Measurements from ENCODE around the gene IL12RB1.

IL12RB1 gene

GRCh38 chr19:18016209-18016910 is 70.4 kb downstream of the IL12RB1 start:
- peaks cover 74% of the 10 kb centered on the region for H3K4me1 Mint-ChIP-seq
- H3K27ac Mint-ChIP-seq = peak overlapping the region; percentile 35
- H3K9me3 Mint-ChIP-seq = no peaks in the 10 kb centered on the region
- no peaks in the 10 kb centered on the region for H3K27me3 Mint-ChIP-seq
- H3K4me3 Mint-ChIP-seq = no peak overlapping the region
- H3K36me3 Mint-ChIP-seq = peaks cover 16% of the 10 kb centered on the region

DNA sequence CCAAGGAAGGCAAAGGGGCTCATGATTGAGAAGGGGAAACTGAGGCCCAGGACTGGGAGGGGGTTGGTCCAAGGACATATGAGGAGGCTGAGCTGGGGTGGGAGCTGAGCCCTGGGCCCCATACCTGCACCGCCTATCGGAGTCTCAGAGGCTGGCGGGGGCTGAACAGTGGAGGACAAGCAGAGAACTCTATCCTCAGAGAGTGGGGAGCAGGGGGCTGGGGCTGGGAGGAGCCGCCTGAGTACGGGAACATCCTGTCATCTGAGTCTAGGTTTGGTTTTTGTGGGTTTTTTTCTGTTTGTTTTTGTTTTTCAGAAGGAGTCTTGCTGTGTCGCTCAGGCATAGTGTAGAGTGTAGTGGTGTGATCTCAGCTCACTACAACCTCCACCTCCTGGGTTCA is 72.5 kb downstream of the IL12RB1 start:
- Mint-ChIP-seq H3K4me3 (peak overlapping the region; percentile 80), H3K4me1 (peaks cover 72% of the 10 kb centered on the region), H3K9me3 (no peaks in the 10 kb centered on the region), H3K36me3 (peaks cover 20% of the 10 kb centered on the region), H3K27me3 (no peaks in the 10 kb centered on the region), H3K27ac (peak overlapping the region; percentile 83)

DNA sequence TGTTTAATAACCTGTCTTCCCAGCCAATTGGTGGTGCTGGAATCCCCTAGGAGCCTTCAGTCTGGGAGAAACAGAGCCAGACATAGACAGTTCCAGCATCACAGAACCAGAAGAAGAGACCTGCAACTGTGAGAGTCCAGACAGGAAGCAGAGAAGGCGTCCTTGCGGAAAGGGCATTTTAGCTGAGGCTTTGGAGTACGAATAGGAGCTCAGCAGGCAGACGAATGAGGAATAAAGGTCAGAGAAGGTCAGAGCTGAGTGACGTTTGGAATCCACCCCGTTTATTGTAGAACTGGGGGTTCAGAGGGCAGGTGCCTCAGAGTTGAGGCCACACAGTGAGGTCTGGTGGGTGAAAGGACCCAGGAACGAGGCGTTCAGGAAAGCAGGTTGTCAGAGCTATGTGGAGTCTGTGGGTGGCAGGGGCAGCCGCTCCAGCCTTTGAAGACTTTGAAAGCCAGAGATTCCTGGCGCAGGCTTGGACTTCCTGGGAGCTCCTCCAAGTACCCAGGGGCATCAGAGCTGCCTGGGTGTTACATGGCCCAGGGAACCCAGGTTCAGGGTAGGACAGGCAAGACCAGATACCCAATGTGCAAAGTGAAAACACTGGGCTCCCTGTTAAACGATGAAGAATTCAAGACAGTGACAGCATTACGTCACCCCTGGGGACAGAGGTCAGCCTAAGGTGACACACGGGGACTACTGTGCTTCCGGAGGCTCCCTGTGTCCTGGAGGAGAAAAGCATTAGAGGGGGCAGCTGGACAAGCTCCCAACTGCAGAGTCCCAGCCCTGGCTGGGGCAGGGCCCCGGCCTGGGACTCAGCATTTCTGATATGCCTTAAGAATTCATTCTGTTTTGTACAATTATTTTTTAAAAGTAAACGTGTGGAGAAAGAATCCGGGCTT is 73.3 kb downstream of the IL12RB1 start:
- H3K4me1 Mint-ChIP-seq = peaks cover 75% of the 10 kb centered on the region
- H3K36me3 Mint-ChIP-seq = peaks cover 20% of the 10 kb centered on the region

GRCh38 chr19:18010149-18010548 is 76.6 kb downstream of the IL12RB1 start:
- H3K27me3 Mint-ChIP-seq = no peaks in the 10 kb centered on the region
- H3K4me3 Mint-ChIP-seq = peak overlapping the region; percentile 80
- H3K4me1 Mint-ChIP-seq = peaks cover 59% of the 10 kb centered on the region
- no peaks in the 10 kb centered on the region for H3K9me3 Mint-ChIP-seq
- peaks cover 17% of the 10 kb centered on the region for H3K36me3 Mint-ChIP-seq
- no peak overlapping the region for H3K27ac Mint-ChIP-seq

More for the DNA sequence above, 73.3 kb downstream of the IL12RB1 start:
- Mint-ChIP-seq H3K27me3 (no peaks in the 10 kb centered on the region), H3K9me3 (no peaks in the 10 kb centered on the region), H3K4me3 (peak overlapping the region; percentile 80), H3K27ac (peak overlapping the region; percentile 83)

DNA sequence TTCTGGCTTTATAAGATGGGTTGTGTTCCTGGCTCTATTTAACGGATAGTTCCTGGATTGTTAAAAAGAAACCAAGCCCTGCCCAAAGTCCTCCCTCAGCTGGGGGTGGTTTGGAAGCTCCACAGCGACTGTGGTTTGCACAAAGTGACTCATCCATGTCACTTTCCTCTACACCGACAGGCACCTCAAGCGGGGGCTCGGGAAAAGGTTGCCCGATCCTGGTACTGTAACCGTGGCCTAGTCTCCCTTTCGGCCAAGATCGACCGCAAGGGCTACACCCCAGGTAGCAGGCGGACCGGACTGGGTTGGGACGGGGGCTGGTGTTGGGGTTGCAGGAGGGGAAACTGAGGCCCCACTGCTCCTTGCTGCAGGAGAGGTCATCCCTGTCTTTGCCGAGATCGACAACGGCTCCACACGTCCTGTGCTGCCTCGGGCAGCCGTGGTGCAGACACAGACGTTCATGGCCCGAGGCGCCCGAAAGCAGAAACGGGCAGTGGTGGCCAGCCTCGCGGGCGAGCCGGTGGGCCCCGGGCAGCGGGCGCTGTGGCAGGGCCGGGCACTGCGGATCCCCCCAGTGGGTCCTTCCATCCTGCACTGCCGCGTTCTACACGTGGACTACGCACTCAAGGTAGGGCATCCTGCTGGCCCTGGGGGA is 77.2 kb downstream of the IL12RB1 start:
- peaks cover 17% of the 10 kb centered on the region for H3K36me3 Mint-ChIP-seq
- no peak overlapping the region for H3K27ac Mint-ChIP-seq
- peaks cover 53% of the 10 kb centered on the region for H3K4me1 Mint-ChIP-seq
- no peaks in the 10 kb centered on the region for H3K9me3 Mint-ChIP-seq
- no peaks in the 10 kb centered on the region for H3K27me3 Mint-ChIP-seq
- peak overlapping the region; percentile 91 for H3K4me3 Mint-ChIP-seq

Data from activated naive CD4-positive, alpha-beta T cell treated with anti-CD3 and anti-CD28 coated beads, Interleukin-2, amount 50 U/mL, for 24 hours (primary cell).